Trophoblast cell (in vitro differentiated cells and primary cell): ENCODE results near the gene MPST.

Experiments used
- DNase-seq, 2 donors: peaks; one replicate each; pipeline ENCODE4 v3.0.0-alpha.2; 2016
- H2AFZ ChIP-seq: 2 replicates; pipeline ENCODE4 v1.6.1; 2013; ENCODE audit warnings: low read length, moderate library complexity, mild to moderate bottlenecking; ENCODE audit not compliant: insufficient read depth, poor library complexity
- H2AK5ac ChIP-seq: 2 replicates; pipeline ENCODE4 v1.6.1; 2013; ENCODE audit warnings: mild to moderate bottlenecking, low read length
- H2BK120ac ChIP-seq: 2 replicates; pipeline ENCODE4 v1.6.1; 2013; ENCODE audit warnings: low read length, mild to moderate bottlenecking, moderate library complexity; ENCODE audit not compliant: insufficient read depth, poor library complexity
- H2BK12ac ChIP-seq: 2 replicates; pipeline ENCODE4 v1.6.1; 2013; ENCODE audit warnings: mild to moderate bottlenecking, low read length, moderate library complexity
- H2BK5ac ChIP-seq: 2 replicates; pipeline ENCODE4 v1.6.1; 2013; ENCODE audit warnings: low read length, low read depth, moderate library complexity, mild to moderate bottlenecking; ENCODE audit not compliant: poor library complexity
- H3K14ac ChIP-seq: 2 replicates; pipeline ENCODE4 v1.6.1; 2013; ENCODE audit warnings: mild to moderate bottlenecking, low read length
- H3K18ac ChIP-seq: 2 replicates; pipeline ENCODE4 v1.6.1; 2013; ENCODE audit warnings: mild to moderate bottlenecking, low read length
- H3K23ac ChIP-seq: 2 replicates; pipeline ENCODE4 v1.6.1; 2013; ENCODE audit warnings: low read length
- H3K27ac ChIP-seq: 2 replicates; pipeline ENCODE4 v1.5.1; 2013; ENCODE audit warnings: low read depth, mild to moderate bottlenecking, inconsistent platforms, low read length, moderate library complexity
- H3K27me3 ChIP-seq: 2 replicates; pipeline ENCODE4 v1.6.1; 2013; ENCODE audit warnings: inconsistent platforms, mild to moderate bottlenecking, low read length, moderate library complexity; ENCODE audit not compliant: insufficient read depth
- H3K36me3 ChIP-seq, 2 experiments: 1 replicate in 1 of 2; 2 replicates in 1 of 2; pipeline ENCODE4 v1.6.1; 2013; ENCODE audit warnings: low read length in 2 of 2, mild to moderate bottlenecking in 2 of 2, moderate library complexity in 1 of 2; ENCODE audit not compliant: insufficient read depth in 2 of 2, control insufficient read depth in 1 of 2
- H3K4ac ChIP-seq: 2 replicates; pipeline ENCODE4 v1.6.1; 2013; ENCODE audit warnings: low read depth, mild to moderate bottlenecking, low read length, moderate library complexity
- H3K4me1 ChIP-seq, 2 experiments: 1 replicate in 1 of 2; 2 replicates in 1 of 2; pipeline ENCODE4 v1.6.1; 2013; ENCODE audit warnings: low read length in 2 of 2, mild to moderate bottlenecking in 2 of 2, moderate library complexity in 1 of 2; ENCODE audit not compliant: insufficient read depth in 2 of 2, control insufficient read depth in 1 of 2
- H3K4me2 ChIP-seq: 2 replicates; pipeline ENCODE4 v1.6.1; 2013; ENCODE audit warnings: inconsistent platforms, mild to moderate bottlenecking, low read length, moderate library complexity
- H3K4me3 ChIP-seq: 2 replicates; pipeline ENCODE4 v1.5.1; 2013; ENCODE audit warnings: mild to moderate bottlenecking, low read depth, low read length, inconsistent platforms
- H3K79me1 ChIP-seq: one replicate; pipeline ENCODE4 v1.6.1; 2013; ENCODE audit warnings: low read length
- H3K79me2 ChIP-seq: 2 replicates; pipeline ENCODE4 v1.6.1; 2013; ENCODE audit warnings: low read length, mild to moderate bottlenecking; ENCODE audit not compliant: control insufficient read depth, insufficient read depth, poor library complexity
- H3K9ac ChIP-seq: 2 replicates; pipeline ENCODE4 v1.6.1; 2013; ENCODE audit warnings: mild to moderate bottlenecking, low read length
- H3K9me3 ChIP-seq: 2 replicates; pipeline ENCODE4 v1.6.1; 2013; ENCODE audit warnings: low read depth, mild to moderate bottlenecking, control low read depth, inconsistent platforms, low read length; ENCODE audit not compliant: insufficient read depth
- H4K12ac ChIP-seq: 2 replicates; pipeline ENCODE4 v1.6.1; 2013; ENCODE audit warnings: low read depth, mild to moderate bottlenecking, low read length, moderate library complexity
- H4K8ac ChIP-seq: 2 replicates; pipeline ENCODE4 v1.6.1; 2013; ENCODE audit warnings: low read depth, mild to moderate bottlenecking, low read length, moderate library complexity
- H4K91ac ChIP-seq: one replicate; pipeline ENCODE4 v1.6.1; 2013; ENCODE audit warnings: low read depth, mild to moderate bottlenecking, low read length, moderate library complexity
- WGBS: extraction: QIAGEN DNeasy Blood & Tissue Kit; methylation state at CpG from one replicate; pipeline ENCODE4 v1.1.7; 2013; ENCODE audit warnings: missing lambda C conversion rate; ENCODE audit not compliant: insufficient read length, insufficient coverage; ENCODE audit errors: extremely low coverage; 5-methylcytosine and 5-hydroxymethylcytosine counted together

Gene MPST

GRCh38 chr22:37021041-37021440, 1.5 kb downstream of the MPST start:
- no peaks in the 10 kb centered on the region for H3K9me3 ChIP-seq
- no peak overlapping the region for H3K4me2 ChIP-seq
- no peak overlapping the region for H4K12ac ChIP-seq
- H3K4ac ChIP-seq, result peak overlapping the region; percentile 33
- no peak overlapping the region for H3K23ac ChIP-seq
- no peak overlapping the region for H4K8ac ChIP-seq
- peaks cover 22 to 34% of the 10 kb centered on the region in 2 experiments for H3K36me3 ChIP-seq
- peak overlapping the region; percentile 69 for H3K18ac ChIP-seq
- peak overlapping the region; percentile 20 for H2BK12ac ChIP-seq
- H2BK120ac ChIP-seq, result no peak overlapping the region
- peaks cover 10 to 15% of the 10 kb centered on the region in 2 experiments for H3K4me1 ChIP-seq
- no peaks in the 10 kb centered on the region for H3K27me3 ChIP-seq
- peaks cover 7% of the 10 kb centered on the region for H3K79me1 ChIP-seq
- no peak overlapping the region for H2BK5ac ChIP-seq
- peaks cover 7% of the 10 kb centered on the region for H3K79me2 ChIP-seq
- no peak overlapping the region for H2AFZ ChIP-seq
- H3K9ac ChIP-seq, result no peak overlapping the region
- no peak overlapping the region for H3K14ac ChIP-seq
- no peak for DNase-seq
- no peak overlapping the region for H2AK5ac ChIP-seq
- no peak overlapping the region for H3K4me3 ChIP-seq
- H4K91ac ChIP-seq, result no peak overlapping the region
- H3K27ac ChIP-seq, result no peak overlapping the region
- no CpG with 5 or more reads among the region's 5 CpGs for WGBS

- H2BK12ac ChIP-seq, result no peak overlapping the region
- H3K18ac ChIP-seq, result peak overlapping the region; percentile 4
- no peaks in the 10 kb centered on the region for H3K27me3 ChIP-seq
- no peak overlapping the region for H3K23ac ChIP-seq
- H3K79me2 ChIP-seq, result peaks cover 7% of the 10 kb centered on the region
- peaks cover 7% of the 10 kb centered on the region for H3K79me1 ChIP-seq
- no peak overlapping the region for H3K9ac ChIP-seq
- no peak overlapping the region for H3K27ac ChIP-seq
- no peak overlapping the region for H3K14ac ChIP-seq
- no peak overlapping the region for H2BK5ac ChIP-seq
- H2AK5ac ChIP-seq, result no peak overlapping the region
- peaks cover 10 to 15% of the 10 kb centered on the region in 2 experiments for H3K4me1 ChIP-seq
- no peak overlapping the region for H4K12ac ChIP-seq
- H3K4ac ChIP-seq, result no peak overlapping the region
- no peaks in the 10 kb centered on the region for H3K9me3 ChIP-seq
- no peak overlapping the region for H4K8ac ChIP-seq
- WGBS, result no CpG with 5 or more reads among the region's 13 CpGs
- peak in 1 of 2 donors; percentile 35 for DNase-seq
- H2AFZ ChIP-seq, result no peak overlapping the region
- H2BK120ac ChIP-seq, result no peak overlapping the region
- no peak overlapping the region for H4K91ac ChIP-seq
- H3K4me3 ChIP-seq, result no peak overlapping the region
- H3K4me2 ChIP-seq, result no peak overlapping the region
- H3K36me3 ChIP-seq, result peaks cover 22 to 38% of the 10 kb centered on the region in 2 experiments
Observed at GRCh38 chr22:37021710-37022482, 2.4 kb downstream of the MPST start.

- no CpG with 5 or more reads among the region's 16 CpGs for WGBS
- Histone ChIP-seq H4K8ac (no peak overlapping the region), H3K9me3 (no peaks in the 10 kb centered on the region), H2BK12ac (no peak overlapping the region), H3K27ac (no peak overlapping the region), H3K4ac (no peak overlapping the region), H3K4me1 (peaks cover 10 to 15% of the 10 kb centered on the region in 2 experiments), H3K4me3 (no peak overlapping the region), H3K79me1 (peaks cover 7% of the 10 kb centered on the region), H2BK5ac (no peak overlapping the region), H4K12ac (no peak overlapping the region), H4K91ac (no peak overlapping the region), H2AFZ (no peak overlapping the region), H3K14ac (no peak overlapping the region), H3K79me2 (peaks cover 7% of the 10 kb centered on the region), H3K23ac (no peak overlapping the region), H3K36me3 (peaks cover 21 to 38% of the 10 kb centered on the region in 2 experiments), H2AK5ac (no peak overlapping the region), H3K18ac (peak overlapping the region; percentile 4), H3K4me2 (no peak overlapping the region), H2BK120ac (no peak overlapping the region), H3K9ac (no peak overlapping the region), H3K27me3 (no peaks in the 10 kb centered on the region)
- DNase-seq, result no peak
Observed at GRCh38 chr22:37022483-37023337, 3.2 kb downstream of the MPST start.

GRCh38 chr22:37023743-37024338, 4.3 kb downstream of the MPST start:
- Histone ChIP-seq H3K4me1 (peaks cover 2 to 8% of the 10 kb centered on the region in 2 experiments), H4K8ac (no peak overlapping the region), H2AFZ (no peak overlapping the region), H2BK120ac (no peak overlapping the region), H2BK12ac (no peak overlapping the region), H4K12ac (no peak overlapping the region), H3K79me2 (peaks cover 7% of the 10 kb centered on the region), H2AK5ac (no peak overlapping the region), H3K14ac (no peak overlapping the region), H3K18ac (no peak overlapping the region), H3K23ac (no peak overlapping the region), H3K4me2 (no peak overlapping the region), H3K9ac (no peak overlapping the region), H3K4me3 (no peak overlapping the region), H3K36me3 (peaks cover 15 to 37% of the 10 kb centered on the region in 2 experiments), H3K27me3 (no peaks in the 10 kb centered on the region), H3K9me3 (no peaks in the 10 kb centered on the region), H3K27ac (no peak overlapping the region), H2BK5ac (no peak overlapping the region), H3K4ac (no peak overlapping the region), H4K91ac (no peak overlapping the region), H3K79me1 (peaks cover 6% of the 10 kb centered on the region)
- WGBS, result no CpG with 5 or more reads among the region's 34 CpGs
- DNase-seq, result no peak
